ENCODE data around the gene CST8. TPM values are rescaled to one million over a fixed set of nuclear protein-coding genes. Genes with fewer than 3 reads are reported as not detected.

CST8 gene
- total and polyA plus RNA-seq, 2 experiments from 2014 or later: not detected

DNA sequence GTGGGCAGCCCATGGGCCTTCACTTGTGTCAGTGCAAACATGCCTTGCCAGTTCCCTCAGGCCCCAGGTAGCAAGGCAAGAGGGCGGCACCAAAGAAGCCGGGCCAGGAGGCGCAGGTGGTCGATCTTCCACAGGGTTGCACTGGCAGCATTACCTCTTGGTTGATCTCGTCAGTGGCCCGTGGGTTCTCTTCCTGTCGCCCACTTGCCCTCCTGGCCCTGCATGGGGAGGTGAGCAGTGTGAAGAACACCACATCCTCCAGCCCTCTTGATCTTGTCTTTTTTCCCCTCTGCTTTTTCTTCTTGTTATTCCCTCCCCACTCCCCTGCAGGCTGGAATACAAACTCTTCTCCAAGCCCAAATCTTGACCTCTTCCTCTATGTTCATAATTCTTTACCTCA, 35.3 kb upstream of the CST8 start:
- TF ChIP-seq CTCF (conservative IDR thresholded peaks at IDR 0.05; ENCODE audit: low read depth in 2 of 2): no peak
- no peak for TF ChIP-seq JUNB (IDR thresholded peaks at IDR 0.05; ENCODE audit: unreplicated experiment)
- TF ChIP-seq NANOG (IDR thresholded peaks at IDR 0.05; ENCODE audit: borderline replicate concordance): no peak
- TF ChIP-seq, protein P1, sequence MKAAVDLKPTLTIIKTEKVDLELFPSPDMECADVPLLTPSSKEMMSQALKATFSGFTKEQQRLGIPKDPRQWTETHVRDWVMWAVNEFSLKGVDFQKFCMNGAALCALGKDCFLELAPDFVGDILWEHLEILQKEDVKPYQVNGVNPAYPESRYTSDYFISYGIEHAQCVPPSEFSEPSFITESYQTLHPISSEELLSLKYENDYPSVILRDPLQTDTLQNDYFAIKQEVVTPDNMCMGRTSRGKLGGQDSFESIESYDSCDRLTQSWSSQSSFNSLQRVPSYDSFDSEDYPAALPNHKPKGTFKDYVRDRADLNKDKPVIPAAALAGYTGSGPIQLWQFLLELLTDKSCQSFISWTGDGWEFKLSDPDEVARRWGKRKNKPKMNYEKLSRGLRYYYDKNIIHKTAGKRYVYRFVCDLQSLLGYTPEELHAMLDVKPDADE (IDR thresholded peaks at IDR 0.05): no peak
- no peak for TF ChIP-seq EZH2phosphoT487 (IDR thresholded peaks at IDR 0.05; ENCODE audit: unreplicated experiment)
- no peak for TF ChIP-seq REST (IDR thresholded peaks at IDR 0.05; ENCODE audit: unreplicated experiment)
- no peak for TF ChIP-seq CREB1 (CRISPR knock-in tag; IDR thresholded peaks at IDR 0.05; ENCODE audit: low read depth)
- no peak for TF ChIP-seq ZNF331 (CRISPR knock-in tag; IDR thresholded peaks at IDR 0.05; ENCODE audit: low read depth)
- no peak for TF ChIP-seq POLR2AphosphoS5 (IDR thresholded peaks at IDR 0.05; ENCODE audit: low read depth)
- no peak for TF ChIP-seq ZNF114 (CRISPR knock-in tag; IDR thresholded peaks at IDR 0.05)
- no peak for TF ChIP-seq ZNF462 (CRISPR knock-in tag; IDR thresholded peaks at IDR 0.05)
- TF ChIP-seq STAT1 (IDR thresholded peaks at IDR 0.05; ENCODE audit: unreplicated experiment): no peak
- TF ChIP-seq EZH2 (IDR thresholded peaks at IDR 0.05; ENCODE audit: low read depth, unreplicated experiment): no peak
- peaks cover 13% of the 10 kb centered on the region; the same call in 2 of the 3 replicates for H3K9me3 Mint-ChIP-seq
- H3K36me3 Mint-ChIP-seq (ENCODE audit: low read depth): peaks cover 7% of the 10 kb centered on the region; the same call in 2 of the 3 replicates
- Histone ChIP-seq H3F3A (replicated peaks; ENCODE audit: low read depth) (no peaks in the 10 kb centered on the region), H3K4me1 (ENCODE audit: insufficient read depth) (peaks cover 9% of the 10 kb centered on the region), H3K36me3 (ENCODE audit: insufficient read depth) (no peaks in the 10 kb centered on the region), H3K4me2 (no peak overlapping the region), H3K27me3 (ENCODE audit: insufficient read depth) (no peaks in the 10 kb centered on the region), H3K4me3 (no peak overlapping the region), H3K79me2 (replicated peaks; ENCODE audit: insufficient read depth) (no peaks in the 10 kb centered on the region), H3K9me2 (ENCODE audit: insufficient read depth) (peaks cover 4% of the 10 kb centered on the region; the same call in 1 of the 2 replicates), H2AFZ (no peak overlapping the region), H3K27ac (ENCODE audit: low read depth) (no peak overlapping the region), H4K20me1 (replicated peaks; ENCODE audit: insufficient read depth) (no peaks in the 10 kb centered on the region)
- peaks cover 18% of the 10 kb centered on the region for H3K4me1 Mint-ChIP-seq
- H3K27ac Mint-ChIP-seq: no peak overlapping the region
- no peak overlapping the region for H3K4me3 Mint-ChIP-seq
- DNase-seq (ENCODE audit: low spot score) (no peak), ATAC-seq (no peak)
- peaks cover 16% of the 10 kb centered on the region for H3K27me3 Mint-ChIP-seq (ENCODE audit: insufficient read depth, low read depth, poor library complexity)

Measured in GM23338 (cell line).